ENCODE data around the gene STARD10. TPM values are rescaled to one million over a fixed set of nuclear protein-coding genes. Genes with fewer than 3 reads are reported as not detected.

STARD10 gene
- total RNA-seq, 3 donors from 2014 or later, result 177 to 472 (median 306) TPM

DNA sequence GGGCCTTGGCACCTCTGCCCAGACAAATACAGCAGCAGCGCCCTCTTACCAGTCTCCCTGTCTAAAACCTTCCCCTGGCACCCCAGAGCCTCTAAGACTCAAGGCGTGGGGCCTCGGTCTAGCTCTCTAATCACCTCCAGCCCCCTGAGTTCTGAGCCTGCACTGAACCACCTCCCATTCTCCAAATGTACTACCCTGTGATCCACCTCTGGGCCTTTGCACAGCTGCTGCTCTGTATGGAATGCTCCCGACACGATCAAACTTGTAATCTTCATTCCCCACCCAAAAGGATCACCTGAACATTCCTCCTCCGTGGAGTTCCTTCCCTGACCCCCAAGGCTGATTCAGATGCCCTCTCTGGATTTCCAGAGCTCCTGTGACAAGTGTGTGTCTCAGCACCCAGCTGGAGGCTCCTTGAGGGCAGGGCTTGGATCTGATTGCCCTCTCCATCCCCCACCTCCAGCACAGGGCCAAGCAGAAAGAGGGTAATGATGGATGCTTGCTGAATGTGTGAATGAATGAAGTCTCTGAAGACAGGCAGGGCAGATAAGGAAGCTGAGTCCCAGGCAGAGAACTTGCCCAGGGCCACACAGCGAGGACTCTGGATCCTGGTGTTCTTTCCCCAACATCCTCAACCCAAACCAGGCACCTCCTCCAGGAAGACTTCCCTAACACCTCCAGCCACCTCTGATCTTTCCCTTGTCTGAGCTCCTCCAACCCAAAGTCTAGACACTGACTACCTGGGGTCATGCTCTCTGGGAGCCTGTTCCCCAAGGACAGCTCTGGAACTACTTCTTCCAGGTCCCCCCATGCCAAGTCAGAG lies 18.3 kb downstream of the STARD10 start:
- intact Hi-C loops (cut with DNase I, micrococcal nuclease), result no loop called here
- DNase-seq, result no peak
- Histone ChIP-seq H3K9me3 (no peaks in the 10 kb centered on the region), H3K36me3 (ENCODE audit: low read depth) (no peaks in the 10 kb centered on the region), H3K4me3 (no peak overlapping the region), H3K4me1 (ENCODE audit: low read depth) (peaks cover 45% of the 10 kb centered on the region)
- TF ChIP-seq, protein P1, sequence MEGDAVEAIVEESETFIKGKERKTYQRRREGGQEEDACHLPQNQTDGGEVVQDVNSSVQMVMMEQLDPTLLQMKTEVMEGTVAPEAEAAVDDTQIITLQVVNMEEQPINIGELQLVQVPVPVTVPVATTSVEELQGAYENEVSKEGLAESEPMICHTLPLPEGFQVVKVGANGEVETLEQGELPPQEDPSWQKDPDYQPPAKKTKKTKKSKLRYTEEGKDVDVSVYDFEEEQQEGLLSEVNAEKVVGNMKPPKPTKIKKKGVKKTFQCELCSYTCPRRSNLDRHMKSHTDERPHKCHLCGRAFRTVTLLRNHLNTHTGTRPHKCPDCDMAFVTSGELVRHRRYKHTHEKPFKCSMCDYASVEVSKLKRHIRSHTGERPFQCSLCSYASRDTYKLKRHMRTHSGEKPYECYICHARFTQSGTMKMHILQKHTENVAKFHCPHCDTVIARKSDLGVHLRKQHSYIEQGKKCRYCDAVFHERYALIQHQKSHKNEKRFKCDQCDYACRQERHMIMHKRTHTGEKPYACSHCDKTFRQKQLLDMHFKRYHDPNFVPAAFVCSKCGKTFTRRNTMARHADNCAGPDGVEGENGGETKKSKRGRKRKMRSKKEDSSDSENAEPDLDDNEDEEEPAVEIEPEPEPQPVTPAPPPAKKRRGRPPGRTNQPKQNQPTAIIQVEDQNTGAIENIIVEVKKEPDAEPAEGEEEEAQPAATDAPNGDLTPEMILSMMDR (IDR thresholded peaks at IDR 0.05), result no peak
- no peak for ATAC-seq

DNA sequence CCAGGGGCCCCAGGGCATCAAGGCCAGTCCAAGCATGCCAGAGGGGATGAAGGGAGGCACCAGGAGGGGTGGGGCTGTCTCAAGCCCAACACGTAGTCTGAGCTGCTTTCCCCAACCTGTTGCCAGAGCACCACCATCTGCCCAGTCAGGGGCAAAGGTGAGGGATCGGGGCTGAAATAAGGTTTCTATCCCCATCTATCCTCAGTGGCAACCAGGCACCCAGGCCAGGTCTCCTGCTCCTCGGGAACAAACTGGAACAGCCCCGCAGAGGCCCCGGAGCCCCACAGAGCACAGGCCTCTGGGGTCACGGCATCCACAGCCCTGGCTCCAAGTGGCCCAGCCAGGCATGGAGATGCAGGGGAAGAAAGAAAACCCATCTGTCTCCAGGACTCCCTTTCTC lies 19.3 kb downstream of the STARD10 start:
- ATAC-seq, result no peak
- TF ChIP-seq, protein P1 (IDR thresholded peaks at IDR 0.05), result no peak
- intact Hi-C loops (cut with DNase I, micrococcal nuclease), result no loop called here
- no peak for DNase-seq
- Histone ChIP-seq H3K36me3 (ENCODE audit: low read depth) (no peaks in the 10 kb centered on the region), H3K4me1 (ENCODE audit: low read depth) (peaks cover 45% of the 10 kb centered on the region), H3K4me3 (no peak overlapping the region), H3K9me3 (no peaks in the 10 kb centered on the region)

DNA sequence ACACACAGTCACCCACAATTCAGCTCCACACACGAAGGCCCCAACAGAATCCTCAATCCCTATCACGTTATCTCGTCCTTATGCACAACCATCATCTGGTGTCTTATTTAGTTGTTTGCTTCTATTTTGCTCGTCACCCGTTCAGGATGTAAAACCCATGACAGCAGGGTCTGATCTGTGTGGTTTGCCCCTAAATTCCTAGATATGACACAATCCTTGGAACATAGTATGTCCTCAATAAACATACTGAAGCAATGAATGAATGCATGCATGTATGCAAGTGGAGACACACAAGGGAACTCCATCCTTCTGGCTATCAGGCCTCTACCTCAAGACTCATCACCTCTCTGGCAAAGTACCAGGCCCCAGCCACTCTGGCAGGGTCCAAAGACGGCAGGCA lies 20.2 kb downstream of the STARD10 start:
- TF ChIP-seq, protein P1 (IDR thresholded peaks at IDR 0.05), result no peak
- ATAC-seq (no peak), DNase-seq (no peak)
- Histone ChIP-seq H3K9me3 (no peaks in the 10 kb centered on the region), H3K4me1 (ENCODE audit: low read depth) (peaks cover 45% of the 10 kb centered on the region), H3K4me3 (no peak overlapping the region), H3K36me3 (ENCODE audit: low read depth) (no peaks in the 10 kb centered on the region)
- intact Hi-C loops (cut with DNase I, micrococcal nuclease), result no loop called here

DNA sequence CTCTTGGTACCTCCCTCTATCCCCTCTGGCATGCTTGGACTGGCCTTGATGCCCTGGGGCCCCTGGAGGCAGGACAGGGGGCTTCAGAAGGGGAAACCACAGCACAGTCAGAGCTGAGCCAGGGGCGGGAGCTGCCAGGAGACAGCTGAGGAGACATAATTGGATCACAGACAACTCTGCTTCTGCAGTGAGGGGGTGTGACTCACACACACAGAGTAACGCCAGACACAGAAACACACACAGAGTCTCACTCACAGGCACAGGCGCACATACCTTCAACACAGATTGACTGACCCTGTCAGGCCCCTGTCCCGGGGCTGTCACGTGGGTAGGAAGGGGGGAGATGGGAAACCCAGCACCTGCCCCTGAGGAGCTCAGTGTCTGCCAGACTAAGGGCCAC lies 20.6 kb downstream of the STARD10 start:
- DNase-seq (no peak), ATAC-seq (peak; percentile 18)
- peaks cover 44% of the 10 kb centered on the region for H3K4me1 ChIP-seq (ENCODE audit: low read depth)
- H3K9me3 ChIP-seq, result no peaks in the 10 kb centered on the region
- no peaks in the 10 kb centered on the region for H3K36me3 ChIP-seq (ENCODE audit: low read depth)
- intact Hi-C loops (cut with DNase I, micrococcal nuclease), result no loop called here
- TF ChIP-seq, protein P1 (IDR thresholded peaks at IDR 0.05), result no peak
- H3K4me3 ChIP-seq, result no peak overlapping the region

DNA sequence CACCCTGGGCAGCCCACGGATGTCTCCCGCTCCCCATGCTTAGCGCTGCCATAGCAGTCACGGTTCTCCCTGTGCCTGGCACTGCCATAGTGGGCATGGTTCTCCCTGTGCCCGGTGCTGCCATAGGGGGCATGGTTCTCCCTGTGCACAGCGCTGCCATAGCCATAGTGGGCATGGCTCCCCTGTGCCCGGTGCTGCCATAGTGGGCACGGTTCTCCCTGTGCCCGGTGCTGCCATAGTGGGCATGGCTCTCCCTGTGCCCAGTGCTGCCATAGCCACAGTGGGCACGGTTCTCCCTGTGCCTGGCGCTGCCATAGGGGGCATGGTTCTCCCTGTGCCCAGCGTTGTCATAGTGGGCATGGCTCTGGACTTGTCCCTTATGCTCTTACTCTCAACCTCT lies 21.8 kb downstream of the STARD10 start:
- DNase-seq (no peak), ATAC-seq (no peak)
- TF ChIP-seq, protein P1 (IDR thresholded peaks at IDR 0.05), result no peak
- no peaks in the 10 kb centered on the region for H3K9me3 ChIP-seq
- intact Hi-C loops (cut with DNase I, micrococcal nuclease), result no loop called here
- no peaks in the 10 kb centered on the region for H3K36me3 ChIP-seq (ENCODE audit: low read depth)
- no peak overlapping the region for H3K4me3 ChIP-seq
- peaks cover 32% of the 10 kb centered on the region for H3K4me1 ChIP-seq (ENCODE audit: low read depth)
